Measurements from ENCODE around the gene NFASC.

DNA sequence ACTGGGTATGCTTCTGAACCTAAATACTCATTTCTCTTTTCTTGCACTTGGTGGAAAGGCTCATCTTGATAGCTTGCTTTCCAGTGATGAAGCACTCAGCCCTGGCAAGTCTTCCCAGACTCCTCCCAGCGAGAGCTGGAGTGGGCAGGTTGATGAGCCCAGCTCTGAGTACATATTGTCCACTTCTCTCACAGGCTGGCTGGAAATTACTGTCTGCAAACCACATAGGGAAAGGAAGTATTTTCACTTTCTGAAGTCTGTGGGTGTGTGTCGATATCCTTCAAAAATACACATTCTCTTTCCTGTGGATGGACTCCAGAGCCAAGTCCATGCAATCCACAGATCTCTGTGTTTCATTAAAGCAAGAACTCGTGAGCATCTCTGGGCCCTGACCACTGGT, 133.7 kb downstream of the NFASC start:
- no peak for TF ChIP-seq POLR2AphosphoS5 (IDR thresholded peaks at IDR 0.05; ENCODE audit: borderline replicate concordance, low read depth, low read length)
- no peak for TF ChIP-seq EZH2 (IDR thresholded peaks at IDR 0.05)
- TF ChIP-seq FOXP2 (optimal IDR thresholded peaks at IDR 0.05; ENCODE audit: control extremely low read depth, extremely low read length, insufficient read depth): no peak
